OCI-LY3 (cell line): ENCODE measurements around the gene CAMKMT.

Experiments
- CTCF ChIP-seq: fragments of 200-600, 300-600 bp; sonication (generic); IDR thresholded peaks from 2 replicates; pipeline ENCODE4 v1.5.1; 2014; ENCODE audit warnings: antibody characterized with exemption, low read length, low read depth
- EZH2phosphoT487 ChIP-seq: fragments of 200-600 bp; shearing (Covaris generic); IDR thresholded peaks from 2 replicates; pipeline ENCODE4 v1.6.1; 2018; ENCODE audit warnings: antibody characterized with exemption, mixed run types, low read depth

DNA sequence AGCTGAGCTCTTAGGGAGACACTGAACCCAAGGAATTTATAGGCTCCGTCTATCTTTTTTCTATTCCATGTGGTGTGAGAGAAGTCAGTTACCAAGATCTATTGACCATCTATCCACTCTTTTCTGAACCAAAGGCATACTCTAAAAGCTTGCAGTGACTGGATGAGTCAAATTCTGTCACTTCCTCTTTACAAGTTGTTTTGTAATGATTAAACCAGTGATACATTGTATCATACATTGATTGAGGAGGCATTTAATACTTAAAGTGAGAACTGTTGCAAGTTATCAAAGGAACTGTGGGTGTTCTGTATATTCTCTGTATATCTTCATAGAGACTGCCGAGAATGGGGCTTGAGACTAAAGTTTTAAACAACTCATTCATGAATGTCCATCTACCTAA, 188.8 kb downstream of the CAMKMT start:
- TF ChIP-seq CTCF (no peak), EZH2phosphoT487 (no peak)
